Activated CD4-positive, CD25-positive, alpha-beta regulatory T cell treated with anti-CD3 and anti-CD28 coated beads, Interleukin-2, amount 50 U/mL, for 24 hours (primary cell): ENCODE results near the gene TMEM81.

ENCODE experiments used
- ATAC-seq, 2 donors: fragments of 150-1000 bp; cut with Tn5 transposase; one replicate each; pipeline ENCODE4 v1.10.0; 2021; ENCODE audit warnings: mild to moderate bottlenecking in 1 of 2, moderate library complexity in 1 of 2

TMEM81 gene

DNA sequence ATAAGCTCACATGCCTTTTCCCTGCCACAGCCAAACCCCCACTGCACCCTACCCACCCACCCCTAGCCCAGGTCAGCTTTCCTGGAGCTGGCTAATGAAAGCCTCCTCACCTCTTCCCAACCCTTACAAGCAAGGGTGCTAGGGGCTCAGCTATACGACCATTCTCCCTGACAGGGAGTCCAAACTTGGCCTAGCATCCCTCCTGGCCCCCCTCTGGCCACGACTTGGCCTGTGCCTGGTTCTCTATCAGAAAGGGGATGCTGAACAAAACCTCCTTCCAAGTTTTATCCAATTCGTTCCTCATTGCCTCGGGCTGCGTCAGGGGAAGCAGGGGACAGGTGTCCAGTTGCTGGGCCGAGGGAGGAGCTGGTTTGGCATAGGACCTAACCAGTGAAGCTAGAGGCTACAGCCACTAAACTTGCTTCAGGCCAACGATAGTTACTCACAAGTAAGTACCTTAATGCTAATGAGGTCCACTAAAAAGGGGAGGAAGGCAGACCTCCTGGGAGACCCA, 8.6 kb downstream of the TMEM81 start:
- ATAC-seq, result no peak

GRCh38 chr1:205074513-205074912, 9.7 kb downstream of the TMEM81 start:
- ATAC-seq, result no peak

- ATAC-seq, result no peak
Observed at GRCh38 chr1:205074084-205074483, 10.2 kb downstream of the TMEM81 start.

GRCh38 chr1:205073511-205073910, 10.7 kb downstream of the TMEM81 start:
- ATAC-seq, result no peak

GRCh38 chr1:205072881-205073280, 11.4 kb downstream of the TMEM81 start:
- no peak for ATAC-seq

GRCh38 chr1:205072286-205072685, 12.0 kb downstream of the TMEM81 start:
- no peak for ATAC-seq

DNA sequence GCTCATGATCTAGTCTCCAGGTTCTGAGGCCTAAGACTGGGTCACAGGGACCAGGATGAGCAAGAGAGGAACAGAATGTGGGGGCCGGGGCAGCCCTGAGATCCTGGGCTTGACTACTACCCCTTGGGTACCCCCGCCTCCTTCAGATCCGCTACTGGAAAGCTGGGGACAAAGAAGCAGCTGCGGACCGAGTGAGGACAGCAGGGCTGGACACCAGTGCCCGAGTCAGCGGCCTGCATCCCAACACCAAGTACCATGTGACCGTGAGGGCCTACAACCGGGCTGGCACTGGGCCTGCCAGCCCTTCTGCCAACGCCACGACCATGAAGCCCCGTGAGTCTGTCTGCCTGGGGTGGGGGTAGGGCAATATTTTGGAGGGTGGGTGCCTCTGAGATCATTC, 12.5 kb downstream of the TMEM81 start:
- no peak for ATAC-seq

GRCh38 chr1:205071028-205071409, 13.2 kb downstream of the TMEM81 start:
- no peak for ATAC-seq

DNA sequence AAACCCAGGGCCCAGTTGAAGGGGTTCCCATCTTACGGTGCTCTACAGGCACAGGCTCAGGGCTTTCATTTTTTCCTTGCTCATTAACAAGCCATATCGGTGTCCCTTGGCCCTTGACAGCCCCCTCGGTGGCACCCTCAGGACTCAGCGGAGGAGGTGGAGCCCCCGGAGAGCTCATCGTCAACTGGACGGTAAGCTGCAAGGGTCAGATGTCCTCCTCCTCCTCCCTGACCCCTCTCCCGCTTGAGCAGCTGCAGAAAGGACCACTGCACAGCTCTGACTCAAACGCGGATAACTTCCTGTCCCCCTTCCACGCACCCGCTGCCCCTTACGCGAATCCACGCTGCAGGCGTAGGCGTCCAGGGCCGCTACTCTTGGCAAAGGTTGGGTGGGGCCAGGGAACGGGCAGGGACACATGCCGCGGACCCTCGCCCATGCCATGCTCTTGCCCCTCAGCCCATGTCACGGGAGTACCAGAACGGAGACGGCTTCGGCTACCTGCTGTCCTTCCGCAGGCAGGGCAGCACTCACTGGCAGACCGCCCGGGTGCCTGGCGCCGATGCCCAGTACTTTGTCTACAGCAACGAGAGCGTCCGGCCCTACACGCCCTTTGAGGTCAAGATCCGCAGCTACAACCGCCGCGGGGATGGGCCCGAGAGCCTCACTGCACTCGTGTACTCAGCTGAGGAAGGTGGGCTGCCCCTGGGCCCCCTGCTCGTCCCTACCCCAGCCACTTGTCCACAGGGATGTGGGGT, 14.7 kb downstream of the TMEM81 start:
- ATAC-seq, result no peak

GRCh38 chr1:205068457-205069040, 15.7 kb downstream of the TMEM81 start:
- ATAC-seq, result no peak

- no peak for ATAC-seq
Observed at GRCh38 chr1:205068001-205068400, 16.3 kb downstream of the TMEM81 start.

DNA sequence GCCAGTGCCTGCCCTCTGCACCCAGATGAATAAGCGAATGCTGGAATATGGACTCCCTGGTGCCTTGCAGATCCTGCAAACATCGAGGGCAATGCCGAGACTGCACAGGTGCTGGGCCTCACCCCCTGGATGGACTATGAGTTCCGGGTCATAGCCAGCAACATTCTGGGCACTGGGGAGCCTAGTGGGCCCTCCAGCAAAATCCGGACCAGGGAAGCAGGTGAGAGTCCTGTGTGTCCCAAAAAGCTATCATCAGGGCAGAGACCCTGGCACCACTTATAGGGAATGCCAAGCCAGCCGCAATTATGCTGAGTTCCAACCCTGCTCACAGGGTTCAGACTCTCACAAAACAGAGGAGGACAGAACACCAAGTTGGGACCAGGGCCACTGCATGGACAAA, 17.2 kb downstream of the TMEM81 start:
- ATAC-seq, result no peak

- no peak for ATAC-seq
Observed at GRCh38 chr1:205066141-205066818, 18.0 kb downstream of the TMEM81 start.

- no peak for ATAC-seq
Observed at GRCh38 chr1:205065666-205066065, 18.6 kb downstream of the TMEM81 start.

DNA sequence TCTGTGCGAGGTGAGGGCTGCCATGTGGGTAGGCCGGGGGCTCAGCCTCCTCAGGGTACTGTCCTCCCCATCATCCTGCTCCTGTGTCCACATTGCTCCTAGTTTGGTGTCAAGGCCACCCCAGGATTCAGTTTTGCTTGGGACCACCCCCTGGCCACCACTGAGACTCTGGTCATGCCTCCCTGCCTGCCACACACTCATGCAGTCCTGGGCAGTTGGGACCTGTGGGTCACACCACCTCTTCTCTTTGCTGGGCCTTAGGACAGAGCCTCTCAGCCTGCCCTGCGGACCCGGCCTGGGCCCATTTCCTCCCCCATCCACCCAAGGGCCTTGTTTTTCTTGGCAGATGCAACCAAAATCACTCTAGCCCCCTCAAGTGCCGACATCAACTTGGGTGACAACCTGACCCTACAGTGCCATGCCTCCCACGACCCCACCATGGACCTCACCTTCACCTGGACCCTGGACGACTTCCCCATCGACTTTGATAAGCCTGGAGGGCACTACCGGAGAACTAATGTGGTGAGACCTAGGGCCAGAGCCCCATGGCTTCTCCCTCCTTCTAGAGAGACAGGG, 19.4 kb downstream of the TMEM81 start:
- ATAC-seq, result no peak

DNA sequence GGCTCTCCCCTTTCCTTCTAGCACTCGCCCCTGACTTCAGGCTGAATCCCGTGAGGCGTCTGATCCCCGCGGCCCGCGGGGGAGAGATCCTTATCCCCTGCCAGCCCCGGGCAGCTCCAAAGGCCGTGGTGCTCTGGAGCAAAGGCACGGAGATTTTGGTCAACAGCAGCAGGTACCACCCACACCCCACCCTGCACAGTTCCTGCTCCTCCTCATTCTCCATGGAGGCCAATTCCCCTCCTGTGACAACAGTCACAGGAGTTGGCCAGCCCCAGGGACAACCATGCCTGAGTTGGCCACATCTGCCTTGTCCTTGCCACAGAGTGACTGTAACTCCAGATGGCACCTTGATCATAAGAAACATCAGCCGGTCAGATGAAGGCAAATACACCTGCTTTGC, 20.0 kb downstream of the TMEM81 start:
- no peak for ATAC-seq

GRCh38 chr1:205062895-205063294, 21.4 kb downstream of the TMEM81 start:
- ATAC-seq, result no peak

DNA sequence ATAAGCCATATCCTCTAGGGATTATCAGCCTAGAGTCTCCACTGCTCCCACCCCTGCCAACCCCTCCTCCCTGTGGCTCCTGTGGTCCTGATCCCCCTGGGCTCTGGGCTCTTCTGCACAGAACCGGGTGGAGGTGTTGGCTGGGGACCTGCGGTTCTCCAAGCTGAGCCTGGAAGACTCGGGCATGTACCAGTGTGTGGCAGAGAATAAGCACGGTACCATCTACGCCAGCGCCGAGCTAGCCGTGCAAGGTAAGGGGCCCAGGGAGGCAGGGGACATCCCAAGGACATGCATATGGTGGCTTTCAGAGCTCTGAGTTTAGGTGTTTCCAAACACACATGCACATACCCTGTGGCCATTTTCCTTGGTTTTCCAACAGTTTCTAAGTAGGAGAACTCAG, 21.9 kb downstream of the TMEM81 start:
- no peak for ATAC-seq

GRCh38 chr1:205061665-205062069, 22.6 kb downstream of the TMEM81 start:
- ATAC-seq, result no peak

DNA sequence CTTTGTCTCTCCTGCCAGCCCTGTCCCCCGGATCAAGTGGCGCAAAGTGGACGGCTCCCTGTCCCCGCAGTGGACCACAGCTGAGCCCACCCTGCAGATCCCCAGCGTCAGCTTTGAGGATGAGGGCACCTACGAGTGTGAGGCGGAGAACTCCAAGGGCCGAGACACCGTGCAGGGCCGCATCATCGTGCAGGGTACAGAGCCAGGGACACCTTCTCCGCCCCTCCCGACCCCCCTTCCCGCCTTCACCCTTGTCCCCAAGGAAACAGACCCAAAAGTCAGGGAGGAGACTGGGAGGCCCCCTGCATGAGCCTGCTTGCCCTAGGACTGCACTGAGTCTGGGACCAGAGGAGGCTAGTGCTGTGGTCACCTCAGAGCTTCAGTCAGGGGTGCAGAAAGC, 23.0 kb downstream of the TMEM81 start:
- no peak for ATAC-seq

GRCh38 chr1:205060746-205061145, 23.5 kb downstream of the TMEM81 start:
- ATAC-seq, result no peak

DNA sequence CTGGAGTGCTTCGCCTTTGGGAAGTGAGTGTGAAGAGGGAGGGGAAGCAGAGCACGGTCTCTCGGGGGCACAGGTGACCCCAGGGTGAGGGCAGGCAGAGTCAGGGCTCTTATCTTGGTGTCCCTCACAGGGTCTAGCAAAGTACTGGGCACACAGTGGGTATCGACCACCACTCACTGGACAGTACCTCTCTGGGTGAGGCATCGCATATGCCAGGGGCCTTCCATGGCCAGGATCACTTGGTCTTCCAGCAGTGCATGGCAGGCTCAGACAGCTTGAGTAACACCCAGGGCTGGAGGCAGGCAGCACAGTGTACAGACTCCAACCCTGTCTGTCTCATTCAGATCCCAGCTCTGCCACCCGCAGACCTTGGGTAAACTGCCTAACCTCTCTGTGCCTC, 24.6 kb downstream of the TMEM81 start:
- ATAC-seq, result no peak

- no peak for ATAC-seq
Observed at GRCh38 chr1:205058853-205059252, 25.4 kb downstream of the TMEM81 start.
